AG09309 (cell line): ENCODE results near the gene PTPRF.
"Not testable (repeated sequence)": the region's sequence is repeated elsewhere in the genome, so short reads cannot be mapped to it uniquely, and the experiment has no call there.

Source experiments
- DNase-seq: peaks from one replicate; pipeline ENCODE4 v3.0.0-alpha.2; 2010; ENCODE audit warnings: low read depth
- H3K4me3 ChIP-seq: 2 replicates; pipeline ENCODE4 v1.5.1; 2011; ENCODE audit warnings: mild to moderate bottlenecking, low read depth, low read length, moderate library complexity; ENCODE audit not compliant: control insufficient read depth
- CTCF ChIP-seq: IDR thresholded peaks from 2 replicates; pipeline ENCODE4 v1.5.1; 2011; ENCODE audit warnings: mild to moderate bottlenecking, low read depth, low read length, inconsistent platforms; ENCODE audit not compliant: insufficient read depth, control insufficient read depth; ENCODE audit errors: missing control alignments

The PTPRF gene

GRCh38 chr1:43634721-43635120 is 104.0 kb downstream of the PTPRF start:
- no peak for DNase-seq
- no peak overlapping the region for H3K4me3 ChIP-seq
- TF ChIP-seq CTCF = no peak

GRCh38 chr1:43636006-43636641 is 105.4 kb downstream of the PTPRF start:
- no peak for TF ChIP-seq CTCF
- H3K4me3 ChIP-seq = no peak overlapping the region
- DNase-seq = no peak

- no peak for TF ChIP-seq CTCF
- no peak overlapping the region for H3K4me3 ChIP-seq
- no peak for DNase-seq
Measured at GRCh38 chr1:43637267-43637666, 106.6 kb downstream of the PTPRF start.

GRCh38 chr1:43638381-43638780 is 107.7 kb downstream of the PTPRF start:
- DNase-seq, H3K4me3 ChIP-seq: not testable (repeated sequence)

GRCh38 chr1:43639976-43640794 is 109.5 kb downstream of the PTPRF start:
- TF ChIP-seq CTCF = no peak
- no peak for DNase-seq
- H3K4me3 ChIP-seq = no peak overlapping the region

- no peak for DNase-seq
- no peak for TF ChIP-seq CTCF
- H3K4me3 ChIP-seq = no peak overlapping the region
Measured at GRCh38 chr1:43644558-43644957, 113.9 kb downstream of the PTPRF start.

- DNase-seq = no peak
- no peak for TF ChIP-seq CTCF
- H3K4me3 ChIP-seq = no peak overlapping the region
Measured at GRCh38 chr1:43645461-43645860, 114.8 kb downstream of the PTPRF start.

- not testable (repeated sequence) for H3K4me3 ChIP-seq, DNase-seq
Measured at GRCh38 chr1:43647331-43647730, 116.6 kb downstream of the PTPRF start.
